Measurements from ENCODE around the gene TRAPPC11.
"Not testable (repeated sequence)": the region's sequence is repeated elsewhere in the genome, so short reads cannot be mapped to it uniquely, and the experiment has no call there.

The TRAPPC11 gene

DNA sequence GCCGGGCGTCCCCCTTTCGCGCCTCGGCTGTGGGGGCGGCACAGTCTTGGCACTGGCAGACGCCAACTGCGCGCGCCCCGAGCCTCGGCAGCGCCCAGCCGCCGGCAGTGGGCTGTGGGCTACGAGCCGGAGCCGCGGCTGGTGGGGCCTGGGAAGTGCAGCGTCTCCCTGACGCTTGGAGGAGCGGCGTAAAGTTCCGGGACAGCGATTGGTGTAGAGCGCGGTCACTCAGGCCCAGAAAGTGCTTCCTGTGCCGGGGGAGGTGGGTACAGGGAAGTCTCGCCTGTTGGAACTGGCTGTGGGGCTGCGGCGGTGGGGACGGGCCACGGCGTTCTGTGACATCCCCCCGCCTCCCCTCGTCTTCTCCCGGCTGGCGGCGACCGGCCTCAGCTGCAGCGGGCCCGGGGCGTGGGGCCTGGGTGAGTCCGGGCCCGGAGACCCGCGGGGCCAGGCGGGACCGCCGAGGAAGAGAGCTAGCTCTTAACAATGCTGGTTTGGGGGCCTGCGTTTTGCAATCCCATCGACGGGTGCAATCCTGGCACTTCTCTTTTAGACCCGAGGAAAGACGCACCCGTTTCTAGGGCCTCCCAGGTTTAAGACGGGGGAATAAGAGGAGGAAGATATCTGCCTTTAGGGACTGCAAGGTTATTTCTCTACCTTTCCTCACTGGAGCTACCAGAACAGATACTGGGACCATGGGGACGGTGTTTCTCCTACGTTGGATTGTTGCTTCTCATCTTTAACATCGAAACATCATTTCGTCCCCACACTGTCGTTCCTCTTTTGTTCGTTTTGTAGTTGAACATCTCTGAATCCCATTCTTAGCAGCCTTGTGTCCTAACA, at the start of gene TRAPPC11, which contains the start of gene RWDD4:
TSS of gene TRAPPC11 (plus strand) at position 265 of the 843 bp plus-strand sequence. CDS start 4,575 bp downstream, outside the sequence.
TSS of gene RWDD4 (minus strand) at position 157 of the 843 bp plus-strand sequence. CDS start 233 bp downstream, outside the sequence.
- peak; percentile 47 to 98 (median 95) for DNase-seq

- no peak for DNase-seq
Observed at GRCh38 chr4:183610033-183610432, 49.1 kb upstream of the TRAPPC11 start.

DNA sequence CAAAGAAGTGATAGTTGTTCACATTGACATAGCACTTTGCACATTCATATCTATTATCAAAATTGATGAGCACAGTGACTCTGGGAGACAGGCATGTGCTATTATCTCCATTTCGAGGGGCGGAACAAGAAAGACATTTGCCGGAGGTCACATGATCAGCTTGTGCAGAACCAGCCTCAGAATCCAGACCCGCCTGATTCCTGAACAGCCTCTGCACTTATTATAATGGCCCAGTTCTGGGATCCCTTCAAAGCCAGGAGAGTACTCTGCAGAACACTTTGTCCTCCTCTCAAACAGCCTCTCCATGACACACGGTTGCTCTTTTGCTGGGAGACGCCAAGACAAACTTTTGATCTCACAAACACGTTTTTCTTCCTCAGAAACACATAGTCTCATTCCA, 48.5 kb upstream of the TRAPPC11 start:
- no peak for DNase-seq

GRCh38 chr4:183611210-183611830, 47.8 kb upstream of the TRAPPC11 start:
- DNase-seq: no peak

DNA sequence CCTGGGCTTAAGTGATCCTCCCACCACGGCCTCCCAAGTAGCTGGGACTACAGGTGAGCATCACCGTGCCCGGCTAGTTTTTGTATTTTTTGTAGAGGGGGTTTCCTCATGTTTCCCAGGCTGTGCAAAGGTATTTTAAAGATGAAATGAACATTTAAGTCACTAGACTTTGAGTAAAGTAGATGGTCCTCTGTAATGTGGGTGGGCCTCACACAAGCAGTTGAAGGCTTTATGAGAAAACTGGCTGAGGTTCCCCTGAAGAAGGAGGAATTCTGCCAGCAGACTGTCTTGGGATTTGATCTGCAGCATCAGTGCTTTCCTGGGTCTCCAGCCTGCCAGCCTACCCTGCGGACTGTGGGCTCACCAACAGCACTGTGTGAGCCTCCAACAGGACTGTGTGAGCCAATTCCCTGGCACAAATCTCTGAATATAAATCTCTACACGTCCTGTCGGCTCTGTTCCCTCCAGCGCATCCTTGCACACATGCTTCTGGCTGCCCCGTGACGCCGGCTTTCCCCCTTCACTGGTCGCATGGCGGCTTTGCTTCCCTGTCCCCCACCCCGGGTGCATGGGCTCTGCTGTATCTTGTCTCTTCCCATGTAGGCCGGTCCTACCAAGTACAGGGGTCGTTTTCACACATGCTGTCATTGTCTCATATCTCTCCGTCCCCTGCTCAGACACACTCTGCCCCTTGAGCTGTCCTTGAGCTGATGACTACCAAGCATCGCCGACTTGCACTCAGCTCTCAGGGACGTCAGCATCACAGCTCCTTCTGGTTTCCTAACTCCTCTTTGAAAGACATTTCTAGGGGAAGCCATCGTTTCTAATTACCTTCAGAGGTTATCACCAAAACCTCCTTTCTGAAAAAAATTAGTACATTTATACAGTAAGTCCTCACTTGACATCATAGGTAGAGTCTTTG, 46.5 kb upstream of the TRAPPC11 start:
- no peak for DNase-seq

DNA sequence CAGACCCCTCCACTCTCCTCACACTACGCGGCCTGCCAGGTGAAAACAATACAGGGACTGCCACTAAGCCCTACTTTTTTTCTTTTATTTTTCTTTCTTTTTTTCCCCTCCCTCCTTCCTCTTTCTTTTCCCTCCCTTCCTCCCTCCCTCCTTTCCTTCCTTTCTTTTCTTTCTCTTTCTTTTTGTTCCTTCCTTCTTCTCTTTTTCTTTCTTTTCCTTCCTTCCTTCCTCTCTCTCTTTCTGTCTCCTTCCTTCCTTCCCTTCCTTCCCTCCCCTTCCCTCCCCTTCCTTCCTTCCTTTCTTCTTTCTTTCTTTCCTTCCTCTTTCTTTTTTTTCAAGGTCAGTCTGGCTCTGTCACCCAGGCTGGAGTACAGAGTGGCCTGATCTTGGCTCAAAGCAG, 42.0 kb upstream of the TRAPPC11 start:
- DNase-seq: no peak

DNA sequence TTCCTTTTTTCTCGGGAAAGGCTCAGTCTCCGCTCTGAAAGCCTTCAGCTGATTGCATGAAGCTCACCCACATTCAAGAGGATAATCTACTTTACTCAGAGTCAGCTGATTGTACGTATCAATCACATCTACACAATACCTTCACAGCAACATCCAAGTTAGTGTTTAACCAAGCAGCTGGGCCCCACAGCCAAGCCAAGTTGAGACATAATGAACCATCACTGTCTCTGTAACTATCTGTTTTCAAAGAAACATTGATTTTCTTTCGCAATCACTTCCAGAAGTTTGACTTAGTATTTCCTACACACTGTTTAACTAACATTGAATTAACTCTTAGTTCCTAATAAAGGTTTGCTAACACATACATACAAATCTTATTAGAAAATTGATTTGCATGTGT, 40.4 kb upstream of the TRAPPC11 start:
- no peak for DNase-seq

- no peak for DNase-seq
Observed at GRCh38 chr4:183620421-183620820, 38.7 kb upstream of the TRAPPC11 start.

DNA sequence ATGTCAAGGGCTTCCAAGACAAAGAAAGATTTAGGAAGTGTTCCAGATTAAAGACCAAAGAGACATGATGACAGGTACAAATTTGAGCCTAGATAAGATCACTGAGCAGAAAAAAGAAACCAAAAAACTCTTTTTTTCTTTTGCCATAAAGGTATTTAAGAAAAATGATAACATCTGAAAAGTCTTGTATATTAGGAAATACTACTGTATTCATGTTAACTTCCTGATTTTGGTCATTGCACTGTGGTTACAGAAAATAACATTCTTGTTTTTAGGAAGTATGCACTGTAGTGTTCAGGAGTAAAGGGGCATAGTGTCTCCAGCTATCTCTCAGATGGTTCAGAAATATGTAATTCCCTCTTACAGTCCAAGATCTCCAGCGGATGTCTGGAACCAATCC, 37.2 kb upstream of the TRAPPC11 start:
- DNase-seq: no peak

DNA sequence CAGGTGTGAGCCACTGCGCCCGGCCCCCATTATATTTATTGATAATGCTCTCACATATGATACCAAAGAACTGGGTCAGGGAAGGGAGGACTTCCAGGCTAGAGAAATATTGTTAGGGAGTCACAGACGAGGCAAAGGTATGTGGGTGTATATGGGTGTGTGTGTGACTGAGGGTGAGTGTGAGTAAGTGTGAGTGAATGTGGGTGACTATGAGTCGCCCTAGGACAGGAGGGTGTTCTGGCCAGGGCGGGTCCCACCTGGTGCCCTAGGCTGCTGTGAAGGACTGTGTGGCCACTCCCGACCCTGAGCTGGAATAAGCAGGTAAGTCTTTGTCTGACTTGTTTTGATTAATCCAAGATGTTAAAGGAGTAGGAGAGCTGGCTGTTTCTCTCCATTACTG, 34.5 kb upstream of the TRAPPC11 start:
- DNase-seq: no peak

DNA sequence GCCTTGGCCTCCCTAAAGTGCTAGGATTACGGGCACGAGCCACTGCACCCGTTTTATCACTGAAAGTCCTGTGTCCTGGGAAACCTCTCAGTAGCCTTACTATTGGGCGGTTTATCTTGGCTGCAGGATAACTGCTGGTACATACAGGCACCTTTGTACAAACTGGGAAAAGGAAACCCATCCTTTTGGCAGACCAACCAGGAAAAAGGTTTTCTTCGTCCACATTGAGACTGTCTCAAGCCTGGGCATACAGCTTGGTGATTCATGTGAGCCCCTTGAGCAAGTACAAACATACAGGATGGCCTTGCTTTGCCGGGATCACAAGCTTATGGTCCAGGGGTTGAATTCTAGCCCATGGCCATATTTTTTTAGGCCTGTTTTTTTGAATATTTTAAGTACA, 32.9 kb upstream of the TRAPPC11 start:
- no peak for DNase-seq

DNA sequence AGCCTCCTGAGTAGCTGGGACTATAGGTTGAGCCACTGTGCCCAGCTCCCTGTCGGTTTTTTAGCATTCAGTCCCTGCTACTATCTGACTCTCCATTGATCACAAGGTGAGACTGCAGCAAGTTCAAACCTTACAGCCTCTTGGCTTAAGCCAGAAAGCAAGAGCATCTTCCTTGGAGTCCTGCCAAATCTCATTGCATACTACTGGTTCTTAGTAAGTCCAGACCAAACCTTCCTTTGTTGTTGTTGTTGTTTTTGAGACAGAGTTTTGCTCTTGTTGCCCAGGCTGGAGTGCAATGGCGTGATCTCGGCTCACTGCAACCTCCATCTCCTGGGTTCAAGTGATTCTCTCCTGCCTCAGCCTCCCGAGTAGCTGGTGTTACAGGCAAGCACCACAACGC, 31.8 kb upstream of the TRAPPC11 start:
- not testable (repeated sequence) for DNase-seq

- DNase-seq: no peak
Observed at GRCh38 chr4:183627979-183628588, 31.0 kb upstream of the TRAPPC11 start.

DNA sequence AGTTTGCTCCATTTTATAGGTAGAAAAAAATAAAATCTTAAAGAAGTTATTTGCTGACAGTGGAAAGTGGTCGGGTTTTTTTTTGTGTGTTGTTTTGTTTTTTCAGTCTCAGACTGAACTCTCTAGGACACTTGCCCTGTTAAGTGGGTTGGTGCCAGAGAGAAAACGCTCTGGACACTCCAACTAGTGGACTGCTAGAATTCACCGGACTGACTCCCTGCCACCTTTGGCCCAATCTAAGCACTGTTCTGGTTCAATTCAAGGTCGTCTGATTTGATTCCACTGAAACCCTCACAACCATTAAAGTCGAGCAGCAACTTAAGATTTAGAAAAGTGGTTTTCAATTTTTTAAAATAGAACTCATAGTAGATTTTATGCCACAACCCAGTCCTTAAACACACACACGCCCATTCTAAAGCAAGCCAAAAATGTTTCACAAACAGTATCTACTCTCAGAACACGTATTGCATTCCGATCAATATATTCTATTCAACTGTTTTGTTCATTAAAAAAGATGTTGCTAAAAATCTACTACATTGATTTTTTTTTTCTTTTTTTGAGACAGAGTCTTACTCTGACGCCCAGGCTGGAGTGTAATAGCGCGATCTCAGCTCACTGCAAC, 27.4 kb upstream of the TRAPPC11 start:
- no peak for DNase-seq

DNA sequence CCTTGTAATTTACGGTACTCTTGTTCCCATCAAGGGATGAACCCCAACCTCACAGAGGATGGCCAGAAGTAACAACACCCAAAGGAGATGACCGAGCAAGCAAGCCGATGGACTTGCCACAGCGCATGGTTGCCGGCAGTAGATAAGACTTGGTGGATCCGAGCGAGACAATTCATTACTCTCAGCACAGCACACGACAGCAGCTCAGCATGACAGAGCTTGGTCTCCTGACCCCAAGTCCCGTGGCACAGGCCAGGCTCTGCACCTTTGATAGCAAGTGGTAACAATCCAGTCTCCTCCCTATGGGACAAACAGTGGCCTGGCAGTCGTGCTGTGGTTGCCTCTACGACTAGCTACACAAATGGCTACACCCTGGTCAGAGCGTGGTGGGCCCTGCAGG, 26.4 kb upstream of the TRAPPC11 start:
- DNase-seq: no peak

- DNase-seq: no peak
Observed at GRCh38 chr4:183633476-183634400, 25.4 kb upstream of the TRAPPC11 start.

GRCh38 chr4:183635321-183635720, 23.8 kb upstream of the TRAPPC11 start:
- DNase-seq: no peak

- DNase-seq: no peak
Observed at GRCh38 chr4:183635741-183636140, 23.4 kb upstream of the TRAPPC11 start.

DNA sequence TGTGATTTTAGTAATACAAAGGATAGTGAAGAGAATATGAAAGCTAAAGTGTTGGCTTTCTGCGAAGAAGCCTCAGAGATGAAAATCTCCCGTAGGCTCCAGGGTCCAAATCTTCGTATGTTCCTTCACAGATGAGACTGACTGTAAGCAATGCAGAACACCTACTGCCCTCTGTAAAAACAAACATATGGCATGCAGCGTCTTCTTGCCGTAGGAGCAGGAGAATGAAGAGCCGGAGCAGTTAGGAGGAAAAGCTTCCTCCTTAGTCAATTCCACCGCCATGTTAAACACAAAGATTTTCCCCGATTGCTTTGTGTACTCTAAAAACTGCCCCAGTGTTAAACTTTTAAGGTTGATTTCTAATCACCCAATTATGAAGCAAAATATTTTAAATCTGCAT, 22.6 kb upstream of the TRAPPC11 start:
- no peak for DNase-seq

GRCh38 chr4:183636923-183637322, 22.2 kb upstream of the TRAPPC11 start:
- DNase-seq: no peak

Measured in nucleus accumbens (tissue), 56 donors.